ENCODE data around the gene ZNF420. TPM values are rescaled to one million over a fixed set of nuclear protein-coding genes. Genes with fewer than 3 reads are reported as not detected.
"Not testable (repeated sequence)": the region's sequence is repeated elsewhere in the genome, so short reads cannot be mapped to it uniquely, and the experiment has no call there.

The ZNF420 gene
- total RNA-seq, 1 experiment from 2014 or later = 9.8 TPM

DNA sequence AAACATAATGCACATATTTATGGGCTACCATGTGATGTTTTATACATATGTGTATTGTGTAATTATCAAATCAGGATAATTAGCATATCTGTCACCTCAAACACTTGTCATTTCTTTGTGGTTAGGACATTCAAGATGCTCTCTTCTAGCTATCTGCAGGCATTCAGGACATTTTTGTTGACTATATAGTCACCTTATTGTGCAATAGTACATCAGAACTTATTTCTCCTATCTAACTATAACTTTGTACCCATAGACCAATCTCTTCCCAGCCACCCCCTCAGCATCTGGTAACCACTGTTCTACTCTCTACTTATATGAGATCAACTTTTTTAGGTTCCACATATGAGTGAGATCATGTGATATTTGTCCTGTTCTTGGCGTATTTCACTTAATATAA lies 20.3 kb downstream of the ZNF420 start:
- no peak overlapping the region for H2BK12ac ChIP-seq (ENCODE audit: insufficient read length, low read depth, low read length)
- no peaks in the 10 kb centered on the region for H3K23me2 ChIP-seq (ENCODE audit: insufficient read length, low read depth, low read length, poor library complexity, severe bottlenecking)
- WGBS (ENCODE audit: extremely low coverage, insufficient read length, low lambda C conversion rate) = no CpG with 5 or more reads among the region's 1 CpG
- H3K27me3 ChIP-seq (ENCODE audit: insufficient read depth, low read length) = no peaks in the 10 kb centered on the region
- no peak overlapping the region for H2BK15ac ChIP-seq (ENCODE audit: low read depth, low read length)
- H4K20me1 ChIP-seq (ENCODE audit: control insufficient read depth, insufficient read depth, insufficient read length) = no peaks in the 10 kb centered on the region
- no peak overlapping the region for H2AFZ ChIP-seq (ENCODE audit: low read length)
- H3K9ac ChIP-seq (ENCODE audit: extremely low read depth, insufficient read length, low read length) = no peak overlapping the region
- H2AK5ac ChIP-seq (ENCODE audit: insufficient read length, low read length) = no peak overlapping the region
- no peaks in the 10 kb centered on the region for H3K27me3 Mint-ChIP-seq (ENCODE audit: low read depth)
- H3K23ac ChIP-seq (ENCODE audit: insufficient read length, low read depth, low read length) = no peak overlapping the region
- H4K5ac ChIP-seq (ENCODE audit: insufficient read length, low read depth, low read length) = no peak overlapping the region
- H3K4me3 Mint-ChIP-seq = no peak overlapping the region
- H3K79me1 ChIP-seq (ENCODE audit: insufficient read depth, low read depth, low read length, poor library complexity, severe bottlenecking) = no peaks in the 10 kb centered on the region
- no peak overlapping the region for H4K91ac ChIP-seq (ENCODE audit: insufficient read length, low read depth, low read length)
- H3K14ac ChIP-seq (ENCODE audit: insufficient read depth, low read length) = no peak overlapping the region
- H2BK5ac ChIP-seq (ENCODE audit: insufficient read length, low read length) = no peak overlapping the region
- H3K4me1 ChIP-seq (ENCODE audit: insufficient read depth, low read length) = no peaks in the 10 kb centered on the region
- H3T11ph ChIP-seq (ENCODE audit: low read length) = no peak overlapping the region
- H2BK120ac ChIP-seq (ENCODE audit: low read depth, low read length, poor library complexity, severe bottlenecking) = no peak overlapping the region
- H3K18ac ChIP-seq (ENCODE audit: insufficient read length, low read depth, low read length) = no peak overlapping the region
- no peak overlapping the region for H2BK20ac ChIP-seq (ENCODE audit: low read depth, low read length, poor library complexity, severe bottlenecking)
- H4K8ac ChIP-seq (replicated peaks; ENCODE audit: insufficient read length, low read depth, low read length) = no peak overlapping the region
- peaks cover 86 to 92% of the 10 kb centered on the region in 2 experiments for H3K9me3 Mint-ChIP-seq
- H3K27ac ChIP-seq (ENCODE audit: insufficient read length, low read depth, low read length) = no peak overlapping the region
- TF ChIP-seq, protein P1, sequence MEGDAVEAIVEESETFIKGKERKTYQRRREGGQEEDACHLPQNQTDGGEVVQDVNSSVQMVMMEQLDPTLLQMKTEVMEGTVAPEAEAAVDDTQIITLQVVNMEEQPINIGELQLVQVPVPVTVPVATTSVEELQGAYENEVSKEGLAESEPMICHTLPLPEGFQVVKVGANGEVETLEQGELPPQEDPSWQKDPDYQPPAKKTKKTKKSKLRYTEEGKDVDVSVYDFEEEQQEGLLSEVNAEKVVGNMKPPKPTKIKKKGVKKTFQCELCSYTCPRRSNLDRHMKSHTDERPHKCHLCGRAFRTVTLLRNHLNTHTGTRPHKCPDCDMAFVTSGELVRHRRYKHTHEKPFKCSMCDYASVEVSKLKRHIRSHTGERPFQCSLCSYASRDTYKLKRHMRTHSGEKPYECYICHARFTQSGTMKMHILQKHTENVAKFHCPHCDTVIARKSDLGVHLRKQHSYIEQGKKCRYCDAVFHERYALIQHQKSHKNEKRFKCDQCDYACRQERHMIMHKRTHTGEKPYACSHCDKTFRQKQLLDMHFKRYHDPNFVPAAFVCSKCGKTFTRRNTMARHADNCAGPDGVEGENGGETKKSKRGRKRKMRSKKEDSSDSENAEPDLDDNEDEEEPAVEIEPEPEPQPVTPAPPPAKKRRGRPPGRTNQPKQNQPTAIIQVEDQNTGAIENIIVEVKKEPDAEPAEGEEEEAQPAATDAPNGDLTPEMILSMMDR (conservative IDR thresholded peaks at IDR 0.05) = no peak
- no peaks in the 10 kb centered on the region for H3K79me2 ChIP-seq (ENCODE audit: insufficient read depth, low read length)
- H3K36me3 Mint-ChIP-seq (ENCODE audit: insufficient read depth in 1 of 3, low read depth in 3 of 3) = peaks cover 78 to 94% (median 92%) of the 10 kb centered on the region in 3 experiments
- DNase-seq = no peak
- H3K4ac ChIP-seq (ENCODE audit: low read depth, low read length) = no peak overlapping the region
- no peak overlapping the region for H3K56ac ChIP-seq (ENCODE audit: insufficient read length, low read depth, low read length)
- no peaks in the 10 kb centered on the region for H3K4me1 Mint-ChIP-seq
- H3K4me2 ChIP-seq (ENCODE audit: insufficient read depth, insufficient read length, low read length) = no peak overlapping the region
- no peak overlapping the region for H3K27ac Mint-ChIP-seq
- peaks cover 38% of the 10 kb centered on the region for H3K9me3 ChIP-seq (ENCODE audit: control insufficient read depth, low read depth, low read length)

DNA sequence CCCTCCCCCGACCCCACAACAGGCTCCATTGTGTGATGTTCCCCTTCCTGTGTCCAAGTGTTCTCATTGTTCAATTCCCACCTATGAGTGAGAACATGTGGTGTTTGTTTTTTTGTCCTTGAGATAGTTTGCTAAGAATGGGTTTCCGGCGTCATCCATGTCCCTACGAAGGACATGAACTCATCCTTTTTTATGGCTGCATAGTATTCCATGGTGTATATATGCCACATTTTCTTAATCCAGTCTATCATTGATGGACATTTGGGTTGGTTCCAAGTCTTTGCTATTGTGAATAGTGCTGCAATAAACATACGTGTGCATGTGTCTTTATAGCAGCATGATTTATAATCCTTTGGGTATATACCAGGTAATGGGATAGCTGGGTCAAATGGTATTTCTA lies 25.9 kb downstream of the ZNF420 start:
- H3K27me3 ChIP-seq (ENCODE audit: insufficient read depth, low read length); H3K79me2 ChIP-seq (ENCODE audit: insufficient read depth, low read length); H3K4me2 ChIP-seq (ENCODE audit: insufficient read depth, insufficient read length, low read length); DNase-seq; H3K79me1 ChIP-seq (ENCODE audit: insufficient read depth, low read depth, low read length, poor library complexity, severe bottlenecking); H3K14ac ChIP-seq (ENCODE audit: insufficient read depth, low read length); H4K5ac ChIP-seq (ENCODE audit: insufficient read length, low read depth, low read length); H3K23me2 ChIP-seq (ENCODE audit: insufficient read length, low read depth, low read length, poor library complexity, severe bottlenecking); H3K56ac ChIP-seq (ENCODE audit: insufficient read length, low read depth, low read length); H3K27me3 Mint-ChIP-seq (ENCODE audit: low read depth); H3K23ac ChIP-seq (ENCODE audit: insufficient read length, low read depth, low read length); H3K4ac ChIP-seq (ENCODE audit: low read depth, low read length); H2BK120ac ChIP-seq (ENCODE audit: low read depth, low read length, poor library complexity, severe bottlenecking); H3K4me1 ChIP-seq (ENCODE audit: insufficient read depth, low read length); H3K4me3 Mint-ChIP-seq; H4K91ac ChIP-seq (ENCODE audit: insufficient read length, low read depth, low read length); H2AFZ ChIP-seq (ENCODE audit: low read length); H2BK15ac ChIP-seq (ENCODE audit: low read depth, low read length); H3K27ac ChIP-seq (ENCODE audit: insufficient read length, low read depth, low read length); H4K20me1 ChIP-seq (ENCODE audit: control insufficient read depth, insufficient read depth, insufficient read length); H3K9ac ChIP-seq (ENCODE audit: extremely low read depth, insufficient read length, low read length); H4K8ac ChIP-seq (replicated peaks; ENCODE audit: insufficient read length, low read depth, low read length); H3K27ac Mint-ChIP-seq; H2BK12ac ChIP-seq (ENCODE audit: insufficient read length, low read depth, low read length); H3K18ac ChIP-seq (ENCODE audit: insufficient read length, low read depth, low read length); H2AK5ac ChIP-seq (ENCODE audit: insufficient read length, low read length); H2BK20ac ChIP-seq (ENCODE audit: low read depth, low read length, poor library complexity, severe bottlenecking); H3T11ph ChIP-seq (ENCODE audit: low read length); H3K4me1 Mint-ChIP-seq; H2BK5ac ChIP-seq (ENCODE audit: insufficient read length, low read length): not testable (repeated sequence)
- Mint-ChIP-seq H3K36me3 (ENCODE audit: insufficient read depth in 1 of 3, low read depth in 3 of 3) (peaks cover 82 to 94% (median 92%) of the 10 kb centered on the region in 3 experiments), H3K9me3 (peaks cover 89 to 91% of the 10 kb centered on the region in 2 experiments)
- H3K9me3 ChIP-seq (ENCODE audit: control insufficient read depth, low read depth, low read length) = peaks cover 48% of the 10 kb centered on the region
- WGBS (ENCODE audit: extremely low coverage, insufficient read length, low lambda C conversion rate) = no CpG with 5 or more reads among the region's 5 CpGs
